HPDE6-E6E7 (cell line): ENCODE measurements around the gene ARHGEF10L.

ENCODE experiments used
- DNase-seq: peaks from one replicate; pipeline ENCODE4 v3.0.0; 2011; ENCODE audit warnings: missing footprints; ENCODE audit errors: extremely low spot score

Gene ARHGEF10L

DNA sequence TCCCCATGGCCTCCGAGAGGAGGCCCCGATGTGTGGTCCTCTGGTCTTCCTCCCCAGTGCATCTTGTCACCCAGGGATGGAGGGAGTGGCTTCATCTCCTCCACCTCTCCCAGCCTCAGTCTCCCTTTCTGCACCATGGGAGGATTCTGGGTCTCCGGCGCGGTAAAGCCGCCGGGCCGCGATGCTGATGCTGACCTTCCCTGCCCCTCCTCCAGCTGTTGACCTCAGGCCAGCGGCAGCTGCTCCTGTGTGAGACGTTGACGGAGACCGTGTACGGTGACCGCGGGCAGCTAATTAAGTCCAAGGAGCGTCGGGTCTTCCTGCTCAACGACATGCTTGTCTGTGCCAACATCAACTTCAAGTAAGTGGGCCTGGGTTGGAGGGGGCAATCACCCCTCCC lies 92.6 kb downstream of the ARHGEF10L start:
- no peak for DNase-seq

DNA sequence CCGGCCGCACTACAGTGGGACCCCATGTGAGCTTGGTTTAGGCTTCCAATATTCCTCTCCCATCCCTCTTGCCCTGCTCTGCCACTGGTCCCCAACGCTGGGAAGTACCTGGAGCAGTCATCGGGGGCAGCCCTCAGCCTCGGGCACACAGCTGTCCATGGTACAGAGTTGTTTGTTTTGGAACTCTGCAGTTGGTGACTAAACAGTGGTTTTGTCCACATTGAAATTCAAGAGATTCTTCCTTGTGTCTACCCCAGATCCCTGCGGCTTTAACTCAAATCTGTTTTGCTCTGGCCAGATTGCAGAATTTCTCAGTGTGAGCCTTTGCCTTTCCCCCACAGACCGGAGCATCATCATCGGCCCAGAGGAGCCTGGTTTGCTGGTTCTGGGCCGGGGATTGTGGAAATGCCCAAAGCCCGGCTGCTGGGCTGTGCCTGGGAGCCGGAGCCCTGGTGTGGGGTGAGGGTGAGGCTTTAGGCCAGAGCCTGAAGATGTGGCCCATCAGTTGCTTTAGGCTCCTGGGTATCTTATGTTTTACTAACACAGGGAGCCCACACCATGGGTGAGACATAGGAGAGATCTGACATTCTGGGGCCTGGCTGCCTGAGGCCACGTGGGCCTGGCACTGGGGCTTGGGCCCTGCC lies 93.2 kb downstream of the ARHGEF10L start:
- DNase-seq, result no peak

DNA sequence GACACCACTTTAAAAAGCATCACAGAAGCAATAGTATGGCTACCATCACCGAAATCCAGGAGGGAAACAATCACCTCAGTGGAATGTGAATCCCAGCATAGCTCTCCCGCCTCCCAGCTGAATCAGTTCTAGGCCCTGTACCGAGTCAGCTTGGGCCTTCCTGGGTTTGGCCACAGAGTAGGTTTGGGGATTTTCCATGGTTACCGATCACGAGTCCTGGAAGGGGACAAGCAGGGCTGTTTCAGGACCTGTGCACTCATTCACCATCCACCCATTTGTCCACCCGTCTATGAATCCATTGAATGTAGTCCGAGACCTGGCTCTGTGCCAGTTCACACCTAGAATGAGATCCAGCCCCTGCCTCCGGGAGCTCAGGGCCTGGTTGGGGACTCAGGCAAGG lies 94.2 kb downstream of the ARHGEF10L start:
- DNase-seq, result peak; percentile 40

DNA sequence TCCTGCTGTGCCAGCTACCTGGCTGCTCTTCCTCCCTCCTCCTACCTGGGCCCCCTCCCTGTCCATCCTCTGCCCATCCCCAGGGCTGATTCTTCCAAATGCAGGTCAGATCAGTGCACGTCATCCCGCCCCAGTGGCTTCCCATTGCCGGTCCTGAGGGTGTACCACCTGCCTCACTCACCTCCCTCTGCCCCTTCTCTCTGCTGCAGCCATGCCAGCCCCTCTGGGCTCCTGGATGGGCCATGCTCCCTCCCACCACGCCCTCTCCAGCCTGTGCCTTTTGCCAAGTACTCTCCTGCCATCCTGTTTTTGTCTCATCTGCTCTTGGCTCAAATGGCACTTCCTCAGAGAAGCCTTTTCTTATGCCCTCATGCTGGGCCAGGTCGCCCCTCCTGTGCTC lies 95.8 kb downstream of the ARHGEF10L start:
- DNase-seq, result no peak

DNA sequence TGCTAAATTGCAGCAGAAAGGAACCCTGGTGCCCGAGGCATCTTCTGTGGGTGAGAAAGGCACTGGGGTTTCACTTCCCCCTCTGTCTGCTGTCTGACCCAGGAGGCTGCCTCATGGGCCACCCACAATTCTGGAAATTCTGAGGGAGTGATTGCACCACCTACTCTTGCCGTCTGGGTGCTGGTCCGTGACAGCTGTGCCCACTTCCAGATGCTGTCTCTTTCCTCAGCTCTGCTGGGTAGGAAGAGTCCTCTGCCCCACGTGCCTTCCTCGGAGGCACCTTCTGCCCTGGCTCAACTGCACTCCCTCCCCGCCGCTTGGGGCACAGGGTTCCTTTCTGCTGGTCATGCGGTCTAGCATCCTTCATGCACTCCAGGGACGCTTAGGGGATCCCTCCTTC lies 96.3 kb downstream of the ARHGEF10L start:
- no peak for DNase-seq

DNA sequence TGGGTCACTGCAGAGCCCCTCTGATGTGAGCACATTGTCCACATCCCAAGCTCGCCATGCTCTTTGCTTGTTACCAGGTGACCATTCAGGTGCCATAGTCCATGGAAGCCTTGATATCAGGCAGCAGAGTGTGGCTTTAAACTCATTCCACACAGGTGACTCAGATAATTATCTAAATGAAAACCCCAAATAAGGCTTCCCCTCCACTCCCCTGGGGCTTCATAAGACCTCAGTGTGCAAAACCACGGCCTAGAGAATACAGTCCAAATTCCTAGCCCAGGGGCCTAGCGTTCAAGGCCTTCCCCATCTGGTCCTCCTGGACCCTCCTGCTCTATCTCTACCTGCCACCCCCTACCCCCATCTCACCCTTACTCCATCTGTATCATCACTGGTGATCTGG lies 97.1 kb downstream of the ARHGEF10L start:
- no peak for DNase-seq

DNA sequence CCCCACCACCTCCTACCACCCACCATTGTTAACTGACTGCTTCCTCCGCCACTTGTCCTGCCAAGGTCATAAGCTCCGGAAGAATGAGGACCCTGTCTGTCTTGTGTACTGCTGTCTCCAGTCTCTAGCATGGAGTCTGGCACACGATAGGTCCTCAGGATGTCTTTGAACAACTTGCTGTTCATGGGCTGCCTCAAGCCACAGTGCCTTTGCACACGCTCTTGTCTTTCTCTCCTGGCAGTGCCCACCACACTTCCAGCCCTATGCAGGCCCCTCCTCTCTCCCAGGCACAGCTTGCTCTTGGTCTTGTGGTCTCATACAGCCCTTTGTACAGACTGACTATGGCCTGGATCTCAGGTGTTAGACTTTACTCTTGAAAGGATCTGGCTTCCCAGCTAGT lies 97.6 kb downstream of the ARHGEF10L start:
- no peak for DNase-seq

DNA sequence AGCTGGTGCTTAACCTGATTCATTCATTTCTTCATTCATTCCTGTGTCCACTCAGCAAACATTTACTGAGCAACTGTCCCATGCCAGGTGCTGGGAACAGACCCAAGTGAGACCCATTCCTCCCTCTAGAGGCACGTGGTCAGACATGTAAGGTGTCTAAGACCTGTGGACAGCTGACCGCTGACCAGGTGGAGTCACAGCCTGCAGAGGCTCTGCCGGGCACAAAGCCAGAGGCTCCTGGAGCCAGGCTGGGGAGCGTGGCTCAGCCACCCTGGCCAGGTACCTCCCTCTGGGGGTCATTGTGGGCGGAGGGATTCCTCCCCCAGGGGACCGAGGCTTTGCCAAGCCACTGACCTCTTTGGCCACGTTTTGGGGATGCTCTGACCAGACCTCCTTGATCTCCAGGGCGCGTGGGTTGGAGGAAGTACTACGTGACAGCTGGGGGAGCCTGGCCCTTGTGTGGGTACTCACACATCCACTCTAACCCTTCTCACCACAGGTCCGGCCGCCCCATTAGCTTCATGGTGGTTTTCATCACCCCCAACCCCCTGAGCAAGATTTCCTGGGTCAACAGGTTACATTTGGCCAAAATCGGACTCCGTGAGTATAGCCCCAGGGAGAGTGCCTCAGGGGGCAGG lies 100.3 kb downstream of the ARHGEF10L start:
- DNase-seq, result no peak

DNA sequence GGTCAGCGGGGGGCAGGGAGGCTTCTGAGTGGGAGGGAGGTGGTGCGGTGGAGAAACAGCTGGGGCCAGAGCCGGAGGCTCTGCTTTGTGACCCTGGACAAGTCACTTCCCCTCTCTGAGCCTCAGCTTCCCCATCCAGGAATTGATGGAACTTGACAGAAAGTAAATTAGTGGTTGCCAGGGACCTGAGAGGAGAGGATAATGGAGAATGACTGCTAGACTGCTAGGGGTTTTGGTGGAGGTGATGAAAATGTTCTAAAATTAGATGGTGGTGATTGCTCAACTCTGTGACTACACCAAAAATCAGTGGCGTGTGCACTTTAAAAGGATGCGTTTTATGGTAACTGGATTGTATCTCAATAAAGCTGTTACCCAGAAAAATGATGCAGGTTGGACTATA lies 100.9 kb downstream of the ARHGEF10L start:
- DNase-seq, result no peak

DNA sequence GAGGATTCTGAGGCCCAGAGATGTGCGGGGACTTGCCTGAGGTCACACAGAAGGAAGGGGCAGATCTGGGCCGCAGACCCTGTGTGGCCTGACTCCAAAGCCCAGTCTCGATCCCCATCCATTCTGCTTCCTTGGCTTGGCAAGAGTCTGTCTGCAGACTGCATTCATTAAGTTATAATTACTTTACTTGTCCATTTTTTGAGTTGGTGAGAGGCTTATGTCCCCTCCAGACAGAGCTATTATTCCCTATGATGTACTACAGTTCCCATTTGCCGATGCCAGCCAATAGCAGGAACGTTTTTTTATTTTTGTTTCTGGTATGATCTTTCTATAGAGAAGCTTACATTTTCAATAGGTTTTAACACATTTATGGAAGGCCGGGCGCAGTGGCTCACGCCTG lies 101.5 kb downstream of the ARHGEF10L start:
- DNase-seq, result no peak

DNA sequence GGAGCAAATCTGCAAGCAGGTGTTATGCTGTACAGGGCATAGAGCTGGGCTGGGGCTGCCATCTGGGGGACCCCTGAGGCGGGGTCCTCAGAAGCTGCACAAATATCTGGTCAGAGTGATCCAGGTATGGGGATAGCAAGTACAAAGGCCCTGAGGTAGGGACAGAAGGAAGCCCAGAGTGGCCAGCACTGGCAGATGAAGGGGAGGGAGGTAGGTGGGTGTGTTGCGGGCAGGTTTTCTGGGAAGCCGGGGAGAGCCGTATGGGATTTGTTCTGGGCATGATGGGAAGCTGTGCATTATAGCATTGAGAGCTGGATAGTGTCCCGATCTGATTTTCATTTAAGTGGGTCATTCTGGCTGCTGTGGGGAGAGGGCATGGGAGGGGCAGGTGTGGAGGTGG lies 102.7 kb downstream of the ARHGEF10L start:
- DNase-seq, result no peak

DNA sequence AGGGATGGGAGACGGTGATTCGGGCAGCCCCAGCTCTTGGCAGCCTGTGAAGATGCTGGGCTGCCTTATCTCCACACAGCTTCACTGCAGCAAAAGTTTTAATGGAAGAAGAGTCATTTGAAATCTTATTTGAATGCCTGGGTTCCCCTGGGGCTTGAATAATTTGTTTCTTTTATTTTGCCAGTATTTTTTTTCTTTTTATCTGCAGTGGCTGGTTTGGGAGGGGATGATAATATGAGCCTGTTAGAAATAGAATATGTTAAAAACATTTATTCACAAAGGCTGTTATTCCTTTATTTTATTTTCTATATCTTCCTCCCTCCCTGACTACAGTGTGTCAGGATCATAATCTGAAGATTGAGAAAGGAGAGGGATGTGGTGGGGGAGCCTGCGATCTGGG lies 103.4 kb downstream of the ARHGEF10L start:
- no peak for DNase-seq

DNA sequence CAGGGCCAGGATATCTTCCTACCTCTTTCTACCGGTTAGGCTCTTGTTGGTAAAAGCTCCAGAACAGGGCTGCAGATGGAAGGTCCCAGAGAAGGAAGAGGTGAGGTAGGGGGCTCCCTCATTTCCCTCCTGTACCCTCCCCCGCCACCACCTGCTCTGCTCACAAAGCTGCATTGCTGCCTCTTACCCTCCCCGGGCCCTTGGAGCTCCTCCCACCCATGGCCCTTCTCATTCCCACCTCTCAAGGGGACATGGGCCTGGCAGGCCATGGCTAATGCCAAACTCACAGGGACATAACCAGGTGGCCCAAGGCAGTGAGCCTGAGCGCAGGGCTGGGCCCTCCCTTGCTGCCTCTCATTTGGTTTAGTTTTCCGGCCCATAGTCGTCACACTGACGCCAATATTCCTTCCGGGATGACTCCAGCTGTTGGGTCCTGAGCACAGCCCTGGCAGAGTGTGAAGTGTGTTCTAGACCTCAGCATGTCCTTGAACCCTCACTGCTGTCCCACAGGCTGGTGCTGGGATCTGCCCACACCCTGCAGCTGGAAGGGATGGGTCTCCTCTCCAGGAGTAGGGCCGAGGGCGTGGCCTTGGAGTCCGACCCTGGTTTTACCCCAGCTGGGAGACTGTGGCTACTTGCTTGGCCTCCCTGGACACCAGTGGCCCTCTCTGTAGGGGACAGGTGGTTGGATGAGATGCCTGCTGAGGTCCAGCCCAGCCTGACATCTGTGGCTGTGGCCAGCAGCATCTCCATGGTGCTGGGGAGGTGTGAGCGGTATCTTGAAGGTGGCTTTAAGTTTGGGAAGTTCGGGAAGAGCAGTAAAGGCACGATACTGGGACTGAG lies 104.6 kb downstream of the ARHGEF10L start:
- no peak for DNase-seq

DNA sequence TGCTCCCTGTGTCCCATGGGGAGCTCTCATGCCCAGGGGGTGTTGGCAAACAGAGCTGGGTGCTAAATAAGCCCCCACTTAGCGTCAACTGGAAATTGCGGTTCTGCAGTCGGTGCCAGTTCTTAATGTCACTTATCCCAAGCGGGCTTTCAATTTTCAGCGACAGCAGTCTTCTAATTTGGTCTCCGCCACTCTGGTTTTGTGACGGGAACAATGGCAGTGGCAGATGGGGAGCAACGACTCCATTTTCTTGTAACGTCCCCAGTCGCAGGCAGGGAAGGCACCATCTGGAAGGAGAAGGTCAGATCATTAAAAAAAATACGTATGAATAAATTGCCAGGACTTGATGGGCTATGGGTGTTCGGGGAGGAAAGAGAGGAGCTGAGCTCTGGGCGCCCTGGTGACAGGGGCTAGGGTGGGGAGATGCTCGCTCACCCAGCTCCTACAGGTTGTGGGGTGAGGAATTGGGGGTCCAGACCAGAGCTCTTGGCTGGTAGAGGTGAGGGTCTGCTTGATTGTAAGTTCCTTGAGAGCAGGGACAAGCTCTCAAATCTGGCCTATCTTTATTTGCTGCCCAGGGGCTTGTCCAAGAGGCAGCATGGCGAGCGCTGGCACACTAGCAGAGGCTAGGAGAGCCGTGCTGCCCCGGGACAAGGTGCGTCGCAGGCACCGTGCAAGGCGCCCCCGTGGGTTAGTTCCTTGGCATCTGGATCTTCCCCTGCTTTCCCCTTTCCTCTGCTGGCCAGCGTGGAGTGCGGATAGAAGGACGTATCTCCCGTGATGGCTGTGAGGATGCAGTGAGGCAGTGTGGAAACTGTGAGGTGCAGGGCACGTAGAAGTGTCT lies 105.8 kb downstream of the ARHGEF10L start:
- no peak for DNase-seq

DNA sequence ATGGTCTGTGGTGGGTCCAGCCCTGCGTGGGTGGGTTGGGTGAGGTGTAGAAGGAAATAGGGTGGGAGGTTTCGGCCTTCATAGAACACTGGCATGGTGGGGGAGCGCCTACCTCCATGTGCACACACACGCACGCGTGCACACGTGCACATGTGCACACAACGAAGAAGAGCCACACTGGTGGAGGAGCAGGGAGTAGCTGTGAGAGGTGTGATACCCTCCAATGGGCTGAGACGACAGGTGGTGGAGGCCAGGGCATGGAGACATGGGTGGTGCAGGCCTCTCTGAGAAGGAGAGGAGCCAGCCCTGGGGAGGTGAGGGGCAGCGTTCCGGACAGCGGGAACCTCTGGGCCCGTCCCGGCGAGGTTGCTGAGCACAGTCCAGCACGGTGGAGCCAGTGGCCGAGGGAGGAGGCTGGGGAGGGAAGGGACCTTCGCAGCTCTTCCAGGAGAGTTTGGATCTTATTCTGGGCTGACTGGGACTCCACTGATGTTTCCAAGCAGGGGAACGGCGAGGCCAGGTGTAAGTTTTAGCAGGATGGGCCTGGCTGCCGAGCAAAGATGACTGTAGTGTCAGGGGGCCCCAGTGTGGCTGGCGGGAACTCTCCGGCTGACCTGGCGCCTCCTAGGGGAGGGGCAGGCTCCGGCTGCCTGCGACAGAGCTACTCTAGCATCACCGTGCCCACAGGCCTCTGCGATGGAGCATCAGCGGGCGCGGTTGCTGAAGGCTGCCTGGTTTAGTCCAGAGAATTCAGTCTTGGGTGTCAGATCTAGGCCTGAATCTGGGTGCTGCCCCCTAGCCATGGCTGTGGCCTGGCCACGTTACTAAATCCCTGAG lies 107.2 kb downstream of the ARHGEF10L start:
- DNase-seq, result no peak

DNA sequence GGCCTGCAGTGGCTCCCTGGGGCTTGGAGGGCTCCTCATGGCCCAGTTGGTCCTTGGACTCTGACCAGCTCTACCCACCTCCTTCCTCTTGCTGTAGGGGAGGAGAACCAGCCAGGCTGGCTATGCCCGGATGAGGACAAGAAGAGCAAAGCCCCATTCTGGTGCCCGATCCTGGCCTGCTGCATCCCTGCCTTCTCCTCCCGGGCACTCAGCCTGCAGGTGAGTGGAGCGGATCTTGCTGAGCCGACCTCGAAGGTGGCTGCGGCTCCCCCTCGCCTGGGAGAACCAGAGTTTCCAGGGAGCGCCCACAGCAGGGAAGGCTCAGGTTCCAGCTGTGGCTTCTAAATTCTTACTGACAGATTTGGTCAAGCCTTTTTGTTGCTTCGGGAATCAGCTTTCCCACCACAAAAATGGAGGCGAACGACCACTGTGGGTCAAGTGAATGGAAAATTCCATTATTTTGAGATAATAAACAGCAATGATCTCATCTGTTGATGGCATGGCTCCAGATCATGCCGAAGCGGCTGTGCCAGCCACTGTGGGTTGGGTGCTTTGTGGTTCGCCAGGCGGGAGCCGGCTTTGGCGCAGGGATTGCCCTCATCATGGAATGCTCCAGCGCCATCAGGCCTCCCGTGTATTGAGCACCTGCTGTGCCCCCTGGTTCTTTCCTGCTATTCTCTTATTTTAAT lies 109.1 kb downstream of the ARHGEF10L start:
- DNase-seq, result no peak

DNA sequence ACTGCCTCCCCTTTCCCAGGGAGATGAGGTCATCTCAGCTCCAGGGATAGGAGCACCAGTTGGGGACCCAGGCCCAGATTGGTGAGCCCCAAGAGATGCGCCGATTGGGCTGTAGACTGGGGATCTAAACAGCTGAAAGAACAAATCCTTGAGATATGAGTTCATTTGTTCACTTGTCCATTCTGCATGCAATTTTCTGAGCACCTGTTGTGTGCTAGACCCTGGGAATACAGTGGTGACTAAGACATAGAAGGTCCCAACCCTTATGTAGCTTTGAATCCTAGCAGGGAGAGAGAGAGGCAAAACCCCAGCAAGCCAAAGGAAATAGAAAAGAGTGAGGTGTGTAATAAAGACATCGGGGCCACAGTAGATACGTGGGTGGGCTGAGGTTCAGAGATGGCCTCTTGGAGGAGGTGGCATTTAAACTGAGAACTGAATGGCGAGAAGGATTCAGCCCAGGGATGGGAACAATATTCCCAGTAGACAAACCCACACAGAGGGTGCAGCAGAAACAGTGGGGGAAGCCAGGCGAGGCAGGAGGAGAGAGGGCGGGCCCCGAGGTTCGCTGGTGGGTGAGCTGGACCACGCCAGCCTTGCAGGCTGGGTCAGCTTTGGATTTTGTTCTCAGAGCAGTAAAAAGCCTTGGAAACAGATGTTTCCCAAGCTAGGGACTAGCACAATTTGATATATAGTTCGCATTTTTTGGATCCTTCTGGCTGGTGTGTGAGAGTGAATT lies 110.0 kb downstream of the ARHGEF10L start:
- DNase-seq, result no peak

DNA sequence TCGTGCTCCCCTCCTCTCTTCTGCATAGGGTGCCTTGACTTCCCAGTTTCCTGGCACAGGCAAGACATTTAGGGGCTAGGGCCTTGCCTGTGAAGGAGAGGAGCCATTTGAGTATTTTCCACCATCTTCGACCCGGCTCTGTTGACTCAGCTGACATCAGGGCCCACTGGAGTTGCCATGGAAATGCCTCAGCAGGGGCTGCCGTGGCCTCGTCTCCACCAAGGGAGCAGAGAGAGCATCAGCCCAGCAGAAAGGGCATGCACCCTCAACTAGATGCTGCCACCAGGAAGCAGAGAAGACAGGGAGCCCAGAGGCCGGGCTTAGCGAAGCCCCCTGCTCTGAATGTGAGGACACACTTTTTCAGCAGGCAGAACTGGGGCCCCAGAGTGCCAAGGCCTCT lies 113.8 kb downstream of the ARHGEF10L start:
- DNase-seq, result no peak

DNA sequence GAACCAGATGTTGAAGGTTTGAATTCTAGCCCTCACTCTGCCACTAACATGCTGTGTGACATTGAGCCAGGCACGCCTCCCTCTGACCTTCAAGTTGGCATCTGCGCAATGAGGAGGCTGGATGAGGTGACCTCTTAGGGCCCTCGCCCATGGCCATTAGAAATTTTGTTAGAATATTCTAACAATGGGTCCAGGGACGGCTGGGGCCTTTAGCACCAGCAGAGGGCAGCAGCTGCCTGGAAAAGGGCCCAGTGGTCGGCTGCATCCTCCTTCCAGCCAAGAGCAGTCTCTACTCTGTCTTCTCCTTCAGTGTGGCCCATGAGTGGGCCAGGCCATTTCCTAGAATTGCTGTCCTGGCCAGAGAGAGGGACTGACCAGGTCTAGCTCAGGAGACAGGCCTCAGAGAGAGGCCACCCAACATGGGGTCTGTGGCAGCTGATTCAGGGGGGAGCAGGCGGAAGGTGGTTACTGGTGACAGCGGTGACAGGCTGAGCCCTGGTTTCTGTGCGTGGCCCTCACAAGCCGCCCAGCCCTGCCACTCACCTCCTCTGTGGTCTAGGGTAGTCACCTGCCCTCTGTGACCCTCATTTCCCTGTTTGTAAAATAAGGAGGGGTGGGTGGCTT lies 114.3 kb downstream of the ARHGEF10L start:
- peak; percentile 38 for DNase-seq
